ENCODE results near the gene LIFR.
"Not testable (repeated sequence)": the region's sequence is repeated elsewhere in the genome, so short reads cannot be mapped to it uniquely, and the experiment has no call there.

The LIFR gene, protein sequence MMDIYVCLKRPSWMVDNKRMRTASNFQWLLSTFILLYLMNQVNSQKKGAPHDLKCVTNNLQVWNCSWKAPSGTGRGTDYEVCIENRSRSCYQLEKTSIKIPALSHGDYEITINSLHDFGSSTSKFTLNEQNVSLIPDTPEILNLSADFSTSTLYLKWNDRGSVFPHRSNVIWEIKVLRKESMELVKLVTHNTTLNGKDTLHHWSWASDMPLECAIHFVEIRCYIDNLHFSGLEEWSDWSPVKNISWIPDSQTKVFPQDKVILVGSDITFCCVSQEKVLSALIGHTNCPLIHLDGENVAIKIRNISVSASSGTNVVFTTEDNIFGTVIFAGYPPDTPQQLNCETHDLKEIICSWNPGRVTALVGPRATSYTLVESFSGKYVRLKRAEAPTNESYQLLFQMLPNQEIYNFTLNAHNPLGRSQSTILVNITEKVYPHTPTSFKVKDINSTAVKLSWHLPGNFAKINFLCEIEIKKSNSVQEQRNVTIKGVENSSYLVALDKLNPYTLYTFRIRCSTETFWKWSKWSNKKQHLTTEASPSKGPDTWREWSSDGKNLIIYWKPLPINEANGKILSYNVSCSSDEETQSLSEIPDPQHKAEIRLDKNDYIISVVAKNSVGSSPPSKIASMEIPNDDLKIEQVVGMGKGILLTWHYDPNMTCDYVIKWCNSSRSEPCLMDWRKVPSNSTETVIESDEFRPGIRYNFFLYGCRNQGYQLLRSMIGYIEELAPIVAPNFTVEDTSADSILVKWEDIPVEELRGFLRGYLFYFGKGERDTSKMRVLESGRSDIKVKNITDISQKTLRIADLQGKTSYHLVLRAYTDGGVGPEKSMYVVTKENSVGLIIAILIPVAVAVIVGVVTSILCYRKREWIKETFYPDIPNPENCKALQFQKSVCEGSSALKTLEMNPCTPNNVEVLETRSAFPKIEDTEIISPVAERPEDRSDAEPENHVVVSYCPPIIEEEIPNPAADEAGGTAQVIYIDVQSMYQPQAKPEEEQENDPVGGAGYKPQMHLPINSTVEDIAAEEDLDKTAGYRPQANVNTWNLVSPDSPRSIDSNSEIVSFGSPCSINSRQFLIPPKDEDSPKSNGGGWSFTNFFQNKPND

GRCh38 chr5:38556599-38557307 lies at the start of gene LIFR:
LIFR (minus strand) TSS chr5:38556646; CDS start chr5:38530647, 25,999 bp downstream.
- DNase-seq (ENCODE audit: low spot score), result peak; percentile 29

- DNase-seq (ENCODE audit: low spot score), result no peak
These were observed 49.2 kb upstream of the LIFR start for GRCh38 chr5:38605610-38606009.

- no peak for DNase-seq (ENCODE audit: low spot score)
These were observed 47.2 kb upstream of the LIFR start for GRCh38 chr5:38603691-38604090.

GRCh38 chr5:38602641-38603040 lies 46.2 kb upstream of the LIFR start:
- DNase-seq (ENCODE audit: low spot score), result no peak

GRCh38 chr5:38601863-38602298 lies 45.4 kb upstream of the LIFR start:
- no peak for DNase-seq (ENCODE audit: low spot score)

GRCh38 chr5:38601133-38601862 lies 44.9 kb upstream of the LIFR start:
- DNase-seq (ENCODE audit: low spot score), result no peak

DNA sequence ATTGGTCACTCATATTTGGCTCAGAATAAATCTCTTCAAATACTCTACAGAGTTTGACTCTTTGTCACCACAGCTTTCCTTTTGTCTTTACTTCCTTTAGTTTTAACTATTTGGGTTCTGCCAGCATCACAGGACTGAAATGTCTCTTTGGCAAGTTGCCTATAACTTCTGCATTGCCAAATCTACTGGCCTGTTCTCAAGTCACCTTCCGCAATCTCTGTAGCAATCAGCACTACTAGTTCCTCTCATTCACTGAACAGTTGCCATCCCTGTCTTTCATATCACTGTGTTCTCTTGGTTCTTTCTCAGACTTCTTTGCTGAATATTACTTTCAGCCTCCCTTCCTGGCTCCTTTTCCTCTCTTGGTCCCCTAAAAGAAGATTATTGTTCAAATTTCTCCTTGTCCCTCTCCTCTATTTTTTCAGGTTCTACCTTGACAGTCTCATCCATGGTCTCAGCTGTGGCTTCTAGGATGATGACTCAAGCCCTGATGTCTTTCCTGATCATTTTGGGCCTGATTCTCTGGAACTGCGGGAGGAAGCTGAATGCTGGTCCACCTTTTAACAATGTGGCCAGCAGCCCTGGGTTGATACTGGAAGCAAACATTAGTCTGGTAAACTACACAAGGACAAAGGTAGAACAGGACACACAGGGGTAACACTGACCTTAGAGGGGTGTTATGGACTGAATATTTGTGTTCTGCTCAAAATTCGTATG lies 44.0 kb upstream of the LIFR start:
- DNase-seq (ENCODE audit: low spot score), result no peak

- DNase-seq (ENCODE audit: low spot score), result not testable (repeated sequence)
These were observed 43.3 kb upstream of the LIFR start for GRCh38 chr5:38599751-38600150.

DNA sequence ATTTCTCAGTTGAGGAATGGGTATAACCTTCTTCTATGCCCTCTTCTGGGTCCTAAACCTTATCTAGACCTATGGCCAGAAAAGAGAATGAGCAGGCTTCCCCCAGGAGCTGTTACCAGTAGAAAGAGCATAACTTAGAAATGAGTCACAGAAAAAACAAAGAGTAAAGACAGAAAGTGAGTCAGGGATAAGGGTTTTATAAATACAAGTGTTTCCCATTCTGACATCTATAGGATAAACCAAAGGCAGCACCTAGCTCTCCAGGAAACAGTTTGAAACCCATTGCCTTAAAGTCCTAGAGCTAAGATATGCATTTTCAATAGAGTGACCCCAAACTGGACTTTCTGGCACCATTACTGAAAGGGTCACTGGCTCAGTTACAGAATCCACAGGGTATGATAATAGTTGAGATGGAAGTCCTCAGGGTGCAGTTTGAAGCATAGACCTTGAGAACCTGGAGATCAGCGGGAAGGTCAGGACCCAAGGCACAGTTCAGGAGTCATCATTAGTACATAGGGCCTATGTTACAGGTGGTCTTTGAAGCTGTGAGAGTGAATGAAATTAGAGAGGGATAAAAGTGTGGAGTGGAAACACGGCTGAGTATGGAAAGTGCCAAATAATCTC lies 42.7 kb upstream of the LIFR start:
- no peak for DNase-seq (ENCODE audit: low spot score)

GRCh38 chr5:38598296-38598993 lies 42.0 kb upstream of the LIFR start:
- DNase-seq (ENCODE audit: low spot score), result no peak

DNA sequence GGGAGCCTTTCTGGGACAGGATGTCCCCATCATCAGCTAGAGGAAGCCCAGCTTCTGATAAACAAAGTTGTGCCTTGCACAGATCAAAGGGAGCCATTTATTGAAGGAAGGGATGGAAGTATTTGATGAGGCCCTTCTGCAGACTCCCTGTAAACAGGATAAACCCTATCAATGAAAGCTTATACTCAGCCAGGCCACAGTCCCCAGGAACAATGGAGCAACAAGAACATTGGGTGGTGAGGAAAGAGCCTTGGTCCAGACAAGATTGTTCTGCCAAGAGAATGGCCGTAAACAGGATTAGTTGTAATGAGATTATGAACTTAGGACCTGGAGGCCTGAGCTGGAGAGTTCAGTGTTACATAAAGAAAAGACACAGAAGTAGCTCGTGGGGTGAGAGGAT lies 40.5 kb upstream of the LIFR start:
- no peak for DNase-seq (ENCODE audit: low spot score)

GRCh38 chr5:38595132-38595745 lies 38.8 kb upstream of the LIFR start:
- no peak for DNase-seq (ENCODE audit: low spot score)

DNA sequence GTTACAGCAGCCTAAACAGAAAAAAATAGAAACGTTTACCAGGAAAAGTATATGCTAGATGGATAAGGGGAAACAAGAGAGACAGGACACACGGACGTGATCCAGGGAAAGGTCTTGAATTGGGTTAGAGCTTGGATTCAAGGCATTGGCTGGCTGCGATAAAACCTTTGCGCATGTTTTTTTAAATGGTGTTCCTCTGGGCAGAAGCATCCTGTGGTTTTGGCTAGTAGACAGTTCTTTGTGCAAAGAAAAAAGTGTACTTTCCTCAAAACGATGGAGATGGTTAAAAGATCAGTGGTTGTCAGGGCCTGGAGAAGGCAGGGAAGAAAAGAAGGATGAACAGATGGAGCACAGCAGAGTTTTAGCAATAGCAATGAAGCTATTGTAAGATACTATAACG lies 37.5 kb upstream of the LIFR start:
- no peak for DNase-seq (ENCODE audit: low spot score)

- no peak for DNase-seq (ENCODE audit: low spot score)
These were observed 35.0 kb upstream of the LIFR start for GRCh38 chr5:38591523-38591849.

GRCh38 chr5:38590838-38591522 lies 34.5 kb upstream of the LIFR start:
- DNase-seq (ENCODE audit: low spot score), result no peak

GRCh38 chr5:38589629-38590028 lies 33.2 kb upstream of the LIFR start:
- no peak for DNase-seq (ENCODE audit: low spot score)

- DNase-seq (ENCODE audit: low spot score), result no peak
These were observed 29.4 kb upstream of the LIFR start for GRCh38 chr5:38585816-38586215.

- DNase-seq (ENCODE audit: low spot score), result no peak
These were observed 27.1 kb upstream of the LIFR start for GRCh38 chr5:38583500-38583899.

DNA sequence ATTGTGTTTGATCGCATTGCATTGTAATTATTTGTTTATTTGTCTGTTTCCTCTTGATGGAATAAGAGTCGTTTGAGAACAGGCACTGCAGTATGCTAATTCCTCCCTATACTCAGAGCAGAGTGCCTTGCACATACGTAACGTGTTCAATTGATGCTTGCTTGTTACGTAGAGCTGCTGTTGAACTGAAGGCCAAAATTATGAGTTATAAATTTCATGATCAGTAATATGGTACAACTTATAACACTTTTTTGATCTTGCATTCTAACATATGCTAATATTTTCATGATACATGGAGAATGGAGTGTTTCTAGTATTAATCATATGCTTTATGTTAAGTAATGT lies 26.5 kb upstream of the LIFR start:
- DNase-seq (ENCODE audit: low spot score), result no peak
